Posterior vena cava (tissue), 2 donors: ENCODE results near the gene AK8. TPM values are rescaled to one million over a fixed set of nuclear protein-coding genes. Genes with fewer than 3 reads are reported as not detected.
"Not testable (repeated sequence)": the region's sequence is repeated elsewhere in the genome, so short reads cannot be mapped to it uniquely, and the experiment has no call there.

ENCODE experiments used
- DNase-seq: peaks from one replicate; pipeline ENCODE4 v3.0.0-alpha.2; 2020; ENCODE audit warnings: low spot score
- intact Hi-C, 2 donors: fragments of 100-400 bp; cut with DNase I; formaldehyde crosslinking; loops; one replicate each; pipeline versions ENCODE4 v1.14.1 to v1.14.2; 2022 to 2023
- total RNA-seq, 2 donors: library from RNA; stranded (reverse); fragmentation: NEBNext Ultra II Directional; extraction: Animal tissue kit (Norgen Biotek cat#: 25700); gene quantifications; one replicate each; pipeline ENCODE4 v1.2.1, GENCODE V29; 2021
- donor health status: DM: yes; HTN: yes; CAD: no.
- donor health status: DM: yes; HTN: yes; CAD: no.

AK8 gene
- total RNA-seq, 2 donors from 2014 or later: 0.24 to 1.3 TPM

DNA sequence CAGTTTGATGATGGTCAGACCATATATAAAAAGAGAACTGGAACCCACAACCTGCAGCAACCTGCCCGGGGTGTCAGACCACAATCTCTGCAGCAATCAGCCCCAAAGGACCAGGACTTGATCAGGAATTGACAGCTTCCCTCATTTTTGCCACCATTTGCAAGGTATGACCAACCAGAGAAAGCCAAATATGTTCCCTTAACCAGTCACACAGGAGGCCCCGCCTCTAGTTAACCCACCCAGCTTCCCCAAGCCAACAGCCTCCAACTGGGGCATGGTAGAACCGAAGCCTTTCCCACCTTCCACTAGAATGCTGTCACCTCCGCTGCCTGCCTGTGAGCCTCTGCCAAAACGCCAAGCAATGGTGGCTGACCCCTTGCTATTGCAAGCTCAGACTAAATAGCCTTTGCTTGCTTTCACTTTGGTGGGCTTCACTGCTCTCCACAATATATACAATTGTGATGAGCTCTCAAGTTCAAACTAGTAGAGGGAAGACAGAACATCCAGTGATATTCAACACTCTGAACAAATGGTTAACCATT lies 86.3 kb downstream of the AK8 start:
- intact Hi-C loops: loop anchor here in 1 of 2 donors (10.0 kb wide), 1 partner anchor 117 kb away; the partner anchor contains the start of gene GTF3C4
- DNase-seq: peak; percentile 32

DNA sequence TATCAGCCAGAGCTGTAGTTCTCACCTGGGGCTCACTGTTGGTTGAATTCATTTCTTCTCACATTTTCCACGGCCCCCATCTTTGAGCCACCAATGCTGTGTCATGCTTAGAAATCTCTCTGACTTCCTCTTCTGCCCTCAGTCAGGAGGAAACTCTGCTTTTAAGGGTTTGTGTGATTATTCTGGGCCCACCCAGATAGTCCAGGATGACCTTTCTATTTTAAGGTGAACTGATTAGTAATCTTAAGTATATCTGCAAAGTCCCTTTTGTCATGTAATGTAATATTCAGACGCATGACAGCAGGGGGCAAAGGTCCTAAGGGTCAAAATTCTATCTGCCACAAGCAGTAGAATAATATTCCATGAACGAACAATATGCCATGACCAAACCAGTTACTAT lies 88.4 kb downstream of the AK8 start:
- intact Hi-C loops: loop anchor here in 1 of 2 donors (10.0 kb wide), 1 partner anchor 115 kb away; the partner anchor contains the start of gene GTF3C4
- no peak for DNase-seq

DNA sequence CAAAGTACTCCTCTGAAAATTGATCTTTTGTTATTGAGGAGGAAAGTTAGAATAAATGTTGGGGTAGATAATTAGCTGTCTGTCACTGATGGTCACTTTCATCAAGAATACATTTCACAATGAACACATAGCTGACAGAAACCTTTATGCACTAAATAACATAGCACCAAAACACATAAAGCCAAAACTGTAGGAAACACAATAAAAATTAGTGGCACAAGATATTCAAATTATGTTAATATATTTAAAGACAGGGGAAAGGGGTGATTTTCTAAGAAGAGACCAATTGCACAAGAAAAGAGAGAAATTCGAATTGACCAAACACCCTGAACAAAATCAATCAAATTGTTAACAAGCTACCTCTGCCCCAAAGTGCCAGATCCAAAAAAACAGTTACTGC lies 89.7 kb downstream of the AK8 start:
- intact Hi-C loops: no loop called here
- DNase-seq: no peak

DNA sequence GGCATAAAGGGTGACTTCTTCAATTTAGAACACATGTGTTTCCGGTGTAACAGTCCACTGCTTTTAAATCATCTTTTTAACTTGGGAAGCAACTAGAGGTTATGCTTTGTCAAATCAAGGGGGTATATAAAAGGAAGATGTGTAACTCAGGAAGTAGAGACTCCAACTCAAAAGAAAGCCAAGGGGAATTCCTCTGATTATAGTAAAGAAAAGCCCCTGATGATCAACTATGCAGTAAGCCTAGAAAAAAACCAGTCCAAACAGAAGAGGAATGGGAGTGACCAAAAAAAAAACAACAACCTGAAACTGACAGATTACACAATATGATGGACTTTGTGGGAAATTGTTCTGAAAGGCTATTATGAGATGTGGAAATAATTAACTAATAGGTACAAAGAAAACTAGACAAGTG lies 90.3 kb downstream of the AK8 start:
- DNase-seq: no peak
- intact Hi-C loops: no loop called here

DNA sequence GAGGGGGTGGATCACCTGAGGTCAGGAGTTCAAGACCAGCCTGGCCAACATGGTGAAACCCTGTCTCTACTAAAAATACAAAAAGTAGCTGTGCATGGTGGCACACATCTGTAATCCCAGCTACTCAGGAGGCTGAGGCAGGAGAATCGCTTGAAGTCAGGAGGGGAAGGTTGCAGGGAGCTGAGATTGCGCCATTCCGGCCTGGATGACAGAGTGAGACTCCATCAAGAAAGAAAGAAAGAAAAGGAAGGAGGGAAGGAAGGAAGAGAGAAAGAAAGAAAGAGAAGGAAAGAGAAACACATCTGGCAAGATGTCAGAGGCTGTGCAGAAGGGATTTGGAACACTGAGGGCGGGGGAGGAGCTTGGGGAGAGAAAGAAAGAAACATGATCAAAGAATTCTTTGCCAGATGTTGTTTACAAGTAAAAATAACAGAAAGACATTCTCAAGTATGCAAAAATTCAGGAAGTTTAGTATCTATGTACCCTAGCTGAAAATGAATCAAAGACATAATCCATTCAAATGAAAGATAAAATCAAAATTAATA lies 93.7 kb downstream of the AK8 start:
- DNase-seq: no peak
- intact Hi-C loops: no loop called here

DNA sequence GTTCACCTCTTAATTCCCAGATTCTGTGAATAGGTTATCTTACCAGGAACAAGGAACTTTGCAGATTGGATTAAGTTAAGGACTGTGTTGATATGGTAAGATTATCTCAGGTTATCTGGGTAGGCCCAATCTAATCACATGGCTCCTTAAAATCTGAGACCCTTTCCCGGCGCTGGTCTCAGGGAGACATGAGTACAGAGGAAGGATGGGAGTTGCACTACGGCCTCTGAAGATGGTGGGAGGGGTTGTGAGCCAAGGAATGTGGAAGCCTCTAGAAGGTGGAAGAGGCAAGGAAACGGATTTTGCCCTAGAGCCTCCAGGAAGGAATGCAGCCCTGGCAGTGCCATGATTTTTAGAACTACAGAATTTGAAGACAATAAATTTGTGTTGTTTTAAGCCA lies 95.1 kb downstream of the AK8 start:
- DNase-seq: no peak
- intact Hi-C loops: no loop called here

DNA sequence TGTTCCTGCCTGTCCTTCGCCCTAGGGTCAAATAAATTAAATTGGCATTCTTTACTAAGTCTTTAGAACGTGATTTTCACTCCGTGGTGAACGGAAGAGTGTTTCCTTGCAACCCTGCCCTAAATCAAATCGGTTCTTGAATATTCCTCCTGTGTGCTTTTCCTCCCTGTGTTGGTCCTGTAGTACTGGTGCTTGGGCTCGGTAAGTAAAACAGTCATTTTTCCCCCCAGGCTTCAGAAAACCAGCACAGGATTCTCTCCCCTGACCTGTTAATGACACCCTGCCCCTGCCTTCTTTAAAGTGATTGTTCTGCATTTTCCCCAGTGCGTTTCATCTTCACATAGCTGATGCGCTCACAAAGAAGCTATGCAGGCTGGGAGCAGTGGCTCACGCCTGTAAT lies 96.0 kb downstream of the AK8 start:
- intact Hi-C loops: no loop called here
- DNase-seq: no peak

DNA sequence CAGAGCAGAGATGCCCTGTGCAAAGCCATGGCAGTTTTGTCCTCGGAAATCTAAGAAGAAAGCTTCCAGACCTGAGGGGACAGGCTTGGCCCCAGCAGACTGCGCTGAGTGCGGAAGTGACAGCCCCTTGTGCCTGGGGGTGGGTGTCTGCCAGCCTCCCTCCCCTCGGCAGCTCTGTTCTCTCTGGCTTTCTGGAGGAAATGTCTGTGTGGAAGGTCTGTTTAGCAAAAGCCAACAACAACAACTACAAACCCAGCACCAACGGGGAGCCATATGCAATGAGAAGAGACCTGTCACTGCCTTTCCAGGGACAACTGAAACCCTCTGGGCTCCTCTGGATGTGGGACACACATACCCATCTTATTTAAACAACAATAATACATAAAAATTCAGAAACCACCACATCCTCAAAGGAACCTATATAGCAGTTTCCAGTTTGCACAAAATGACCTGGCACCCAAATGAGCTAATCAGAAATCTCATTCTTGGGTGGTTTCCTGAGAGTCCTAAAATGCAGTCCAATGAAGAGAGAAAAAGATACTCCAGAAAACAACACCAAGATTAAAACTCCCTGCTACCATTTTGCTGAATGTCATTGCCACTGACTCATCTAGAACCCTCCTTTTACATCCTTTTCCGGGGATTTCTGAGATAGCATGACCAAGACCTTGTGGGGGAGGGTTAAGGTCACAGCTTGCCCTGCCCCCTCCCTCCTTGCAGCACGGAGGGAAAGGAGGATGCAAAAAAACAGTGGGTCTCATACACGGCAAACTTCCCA lies 97.7 kb downstream of the AK8 start:
- DNase-seq: no peak

DNA sequence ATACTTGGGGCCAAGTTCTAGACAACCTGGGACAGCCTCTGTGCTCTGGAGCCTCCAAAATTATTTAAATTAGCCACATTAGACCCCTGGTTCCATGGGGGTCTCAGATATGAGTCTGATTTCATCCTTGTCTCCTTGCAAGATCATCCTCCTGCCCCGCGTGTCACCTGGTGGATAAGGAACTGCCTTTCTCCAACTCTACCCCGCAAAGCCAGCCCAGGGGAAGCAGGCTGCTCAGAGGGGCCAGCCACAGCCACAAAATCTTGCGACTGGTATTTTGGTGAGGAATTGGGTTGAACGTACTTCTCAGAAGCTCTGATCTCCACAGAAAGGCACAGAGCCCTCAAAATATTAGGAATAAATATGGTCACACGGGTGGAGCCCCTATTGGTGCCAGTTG lies 101.2 kb downstream of the AK8 start:
- intact Hi-C loops: no loop called here
- DNase-seq: no peak

More for the DNA sequence above, 97.7 kb downstream of the AK8 start:
- intact Hi-C loops: no loop called here

DNA sequence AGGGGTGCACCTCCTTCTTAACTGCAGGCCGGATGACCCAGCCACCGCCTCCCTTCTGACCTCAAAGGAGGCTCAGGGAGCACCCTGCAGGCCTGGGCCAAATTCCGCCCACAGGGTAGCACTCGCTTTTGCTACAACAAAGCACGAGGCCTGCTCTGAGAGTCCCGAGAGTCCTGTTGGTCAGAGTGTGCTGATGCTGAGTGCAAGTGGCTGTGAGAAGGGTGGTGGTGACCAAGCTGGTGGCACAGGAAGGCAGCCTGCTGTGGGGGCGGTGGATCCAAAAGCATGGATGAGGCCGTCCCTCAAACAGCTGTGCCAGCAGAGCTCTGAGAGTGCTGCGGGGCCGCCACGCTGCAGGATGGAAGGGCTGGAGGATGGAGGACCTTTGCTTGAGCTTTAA lies 101.8 kb downstream of the AK8 start:
- intact Hi-C loops: no loop called here
- DNase-seq: no peak

DNA sequence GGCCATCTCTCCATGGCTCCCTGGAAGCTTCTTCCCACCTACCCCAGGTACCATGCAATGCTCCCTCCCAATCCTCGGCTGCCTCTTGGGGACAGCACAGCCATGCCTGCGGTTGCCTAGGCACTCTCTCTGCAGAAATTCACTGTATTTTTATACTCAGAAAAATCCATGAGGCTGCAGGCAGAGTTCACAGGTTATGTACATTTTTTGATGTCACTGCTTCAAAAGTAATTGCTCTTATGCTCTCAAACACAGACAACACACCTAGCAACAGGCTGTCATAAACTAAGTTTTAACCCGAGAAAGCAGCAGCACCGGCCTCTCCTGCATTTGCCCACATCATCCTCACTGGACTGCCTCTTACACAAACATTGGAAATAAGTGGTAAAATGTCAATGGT lies 102.4 kb downstream of the AK8 start:
- intact Hi-C loops: no loop called here
- no peak for DNase-seq

DNA sequence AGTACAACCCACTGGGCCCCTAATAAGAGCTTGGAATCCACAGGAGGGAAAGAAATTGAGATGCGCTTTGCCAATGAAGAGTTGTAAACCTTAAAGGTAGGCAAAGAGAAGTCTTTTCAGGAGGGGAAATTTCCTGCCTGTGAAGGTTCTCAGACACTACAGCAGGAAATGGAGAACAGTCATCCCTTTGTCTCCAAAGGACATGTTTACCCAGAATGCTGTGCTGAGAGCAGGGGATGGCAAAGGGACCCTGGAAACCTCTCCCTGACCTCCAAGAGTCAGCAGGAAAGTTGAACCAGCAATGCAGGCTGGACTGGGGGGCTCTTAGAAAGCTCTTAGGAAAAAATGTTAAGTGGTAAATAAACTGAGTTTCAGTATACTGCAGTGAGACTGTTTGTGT lies 103.2 kb downstream of the AK8 start:
- intact Hi-C loops: no loop called here
- no peak for DNase-seq

DNA sequence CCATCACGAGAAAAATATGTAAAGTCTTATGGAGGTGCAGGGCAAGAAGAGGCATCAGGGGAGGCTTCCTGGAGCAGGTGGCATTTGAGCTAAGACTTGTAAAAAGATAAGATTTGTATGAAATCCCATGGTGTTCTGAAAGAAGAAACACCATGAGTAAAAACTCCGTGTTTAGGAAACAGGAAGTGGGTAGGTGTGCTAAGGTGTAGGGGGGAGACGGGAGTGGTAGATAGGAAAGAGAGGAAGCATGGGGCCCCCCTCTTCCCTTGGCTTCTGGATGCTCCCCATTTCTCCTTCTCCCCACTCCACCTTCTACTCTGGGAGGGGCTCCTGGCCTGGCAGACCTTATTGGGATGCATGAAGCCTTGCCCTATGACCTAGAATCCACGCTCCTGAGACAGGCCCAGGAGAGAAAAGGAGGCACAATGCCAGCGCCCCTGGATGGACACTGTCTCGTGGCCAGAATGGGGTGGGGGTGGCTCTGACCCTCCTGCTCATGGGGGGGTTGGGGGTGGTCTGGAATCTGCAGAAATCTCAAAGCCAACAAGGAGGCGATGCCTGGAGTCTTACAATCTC lies 104.2 kb downstream of the AK8 start:
- intact Hi-C loops: no loop called here
- DNase-seq: no peak

DNA sequence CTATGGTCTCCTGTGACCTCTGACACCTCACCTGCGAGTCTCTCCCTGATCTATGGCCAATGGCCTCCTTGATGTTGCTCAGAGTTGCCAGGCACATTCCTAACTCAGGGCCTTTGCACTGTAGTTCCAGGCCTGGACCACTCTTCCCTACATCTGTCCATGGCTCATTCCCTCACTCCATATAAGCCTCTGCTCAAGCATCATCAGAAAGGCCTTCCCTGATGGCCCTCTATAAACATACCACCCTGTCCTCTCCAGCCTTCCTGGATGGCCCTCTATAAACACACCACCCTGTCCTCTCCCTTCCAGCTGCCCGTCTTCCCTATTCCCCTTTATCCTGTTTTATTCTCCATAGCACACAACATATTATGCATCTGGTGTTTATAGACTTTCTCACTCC lies 105.0 kb downstream of the AK8 start:
- intact Hi-C loops: no loop called here
- DNase-seq: no peak

DNA sequence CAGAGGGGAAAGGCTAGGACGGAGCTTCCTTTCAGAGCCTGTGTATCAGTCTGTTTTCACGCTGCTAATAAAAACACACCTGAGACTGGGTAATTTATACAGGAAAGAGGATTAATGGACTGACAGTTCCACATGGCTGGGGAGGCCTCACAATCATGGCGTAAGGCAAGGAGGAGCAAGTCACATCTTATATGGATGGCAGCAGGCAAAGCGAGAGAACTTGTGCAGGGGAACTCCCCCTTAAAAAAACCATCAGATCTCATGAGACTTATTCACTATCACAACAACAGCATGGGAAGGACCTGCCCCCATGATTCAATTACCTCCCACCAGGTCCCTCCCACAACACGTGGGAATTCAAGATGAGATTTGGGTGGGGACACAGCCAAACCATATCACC lies 106.3 kb downstream of the AK8 start:
- DNase-seq, intact Hi-C loops: not testable (repeated sequence)

DNA sequence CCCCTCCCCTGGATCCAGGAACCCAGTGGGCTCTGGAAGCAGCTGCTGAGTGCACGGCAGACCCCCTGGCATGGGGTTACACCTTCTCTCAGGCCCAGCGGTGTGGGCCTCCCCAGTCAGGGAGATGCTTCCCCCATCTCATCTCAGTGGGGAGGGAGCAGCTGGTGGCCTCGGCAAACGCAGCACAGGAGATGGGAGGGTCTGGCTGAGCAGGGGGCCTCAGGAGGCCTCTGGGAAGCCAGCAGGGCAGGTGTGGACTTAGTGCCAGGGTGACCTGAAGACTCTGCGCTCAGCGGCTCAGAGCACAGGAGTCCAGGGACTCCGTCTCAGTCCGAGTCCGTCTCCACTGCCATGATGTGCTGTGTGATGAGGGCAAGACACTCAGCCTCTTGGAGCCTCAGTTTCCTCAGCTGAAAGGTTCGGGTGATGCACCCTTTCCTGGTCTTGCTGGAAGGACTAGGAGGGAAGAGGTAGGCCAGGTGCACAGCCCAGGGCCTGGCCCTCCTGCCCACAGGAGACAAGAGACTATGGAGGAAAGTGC lies 107.2 kb downstream of the AK8 start:
- no peak for DNase-seq
- intact Hi-C loops: no loop called here

DNA sequence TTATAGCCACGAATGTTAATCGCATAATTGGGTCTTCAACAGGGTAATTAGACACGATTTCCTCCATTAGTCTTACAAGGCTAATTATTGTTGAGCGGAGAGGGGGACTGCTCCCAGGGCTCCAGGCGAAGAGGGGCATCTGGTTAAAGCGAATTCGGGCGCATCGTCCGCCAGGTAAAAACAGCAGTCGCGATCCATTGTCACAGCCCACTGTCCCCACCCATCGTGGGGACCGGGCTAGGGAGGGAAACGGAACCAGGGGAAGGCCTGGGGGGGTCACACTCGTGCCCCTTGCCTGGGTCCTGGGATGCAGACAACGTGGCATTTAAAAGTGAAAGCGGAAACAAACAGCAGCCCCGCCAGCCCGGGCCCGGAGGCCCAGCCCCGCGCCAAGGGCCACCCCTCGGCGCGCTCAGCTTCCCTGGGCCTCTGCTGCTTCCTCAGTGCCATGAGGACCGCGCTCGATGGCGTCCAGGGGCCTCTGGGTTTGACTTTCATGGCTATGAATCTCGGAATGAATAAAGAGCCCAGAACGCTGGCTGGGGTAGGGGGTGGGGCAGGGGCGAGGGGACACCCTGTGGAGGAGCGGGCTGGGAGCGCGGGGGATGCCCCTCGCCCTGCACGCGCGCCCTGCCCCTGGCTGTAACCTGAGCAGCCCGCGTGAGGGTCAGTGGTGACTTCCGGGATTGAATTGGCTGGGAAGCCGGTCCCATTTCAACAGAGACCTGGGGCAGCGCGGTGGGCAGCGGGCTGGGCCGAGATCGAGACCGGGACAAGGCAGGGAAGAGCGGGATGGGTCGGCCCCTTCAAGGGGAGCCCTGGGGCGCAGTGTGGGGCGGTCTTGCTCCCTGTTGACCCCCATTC lies 107.9 kb downstream of the AK8 start:
- DNase-seq: peak; percentile 93
- intact Hi-C loops: no loop called here

DNA sequence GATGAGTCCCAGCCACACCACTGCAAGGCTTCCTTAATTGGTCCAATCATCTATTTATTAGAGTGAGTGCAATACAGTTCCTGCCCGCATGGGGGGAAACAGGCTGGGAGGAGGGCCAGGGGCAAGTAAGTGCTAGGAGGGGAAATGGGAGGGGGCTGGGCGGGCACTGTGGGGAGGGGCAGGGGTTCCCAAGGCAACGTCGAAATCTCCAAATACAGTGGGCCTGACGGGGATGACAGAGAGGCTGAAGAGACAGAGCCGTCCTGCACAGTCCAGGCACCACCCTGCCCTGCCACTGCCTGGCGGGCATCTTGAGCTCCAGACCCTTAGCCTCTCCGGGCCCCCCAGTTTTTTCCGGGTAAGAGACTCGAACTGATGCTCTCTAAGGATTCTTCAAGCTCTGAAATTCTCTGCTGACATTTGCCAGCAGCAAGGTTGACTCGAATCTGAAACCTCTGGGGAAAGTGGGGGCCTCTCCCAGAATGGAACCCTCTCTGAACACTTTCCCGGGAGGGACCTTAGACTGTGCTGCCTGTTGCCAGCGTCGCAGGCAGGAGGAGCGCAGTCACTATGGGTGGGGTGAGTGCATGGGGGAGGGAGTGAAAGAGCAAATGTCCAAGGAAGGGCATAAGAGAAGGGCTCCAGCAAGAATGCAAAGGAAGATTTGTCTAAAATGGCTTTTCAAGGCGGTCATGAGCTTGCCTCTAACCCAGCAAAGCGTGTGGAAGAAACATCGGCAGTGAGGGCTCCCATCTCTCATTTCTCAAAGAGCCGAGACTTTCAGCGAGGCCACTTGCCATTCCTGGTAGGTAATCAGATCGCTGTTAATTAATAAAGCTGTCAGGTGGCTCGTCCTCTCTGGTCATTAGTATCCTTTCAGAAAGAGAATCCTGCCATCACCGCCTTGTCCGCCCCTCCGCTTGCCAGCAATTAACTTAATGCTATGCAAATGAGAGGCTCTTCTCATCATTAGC lies 108.9 kb downstream of the AK8 start:
- no peak for DNase-seq
- intact Hi-C loops: no loop called here
